GM19238 (cell line): Measurements from ENCODE around the gene LHX3.

ENCODE experiments used
- DNase-seq: peaks from one replicate; pipeline ENCODE4 v3.0.0; 2011; ENCODE audit warnings: low spot score; ENCODE audit not compliant: insufficient read length

The LHX3 gene

GRCh38 chr9:136209232-136209631, 4.3 kb upstream of the LHX3 start:
- DNase-seq = no peak

- no peak for DNase-seq
Observed at GRCh38 chr9:136208675-136209074, 3.7 kb upstream of the LHX3 start.

- DNase-seq = no peak
Observed at GRCh38 chr9:136207616-136208015, 2.7 kb upstream of the LHX3 start.

GRCh38 chr9:136206602-136207275, 1.8 kb upstream of the LHX3 start:
- no peak for DNase-seq

- no peak for DNase-seq
Observed at GRCh38 chr9:136205707-136205992, 722 bp upstream of the LHX3 start.

GRCh38 chr9:136204145-136204805, 653 bp downstream of the LHX3 start:
- no peak for DNase-seq

- DNase-seq = no peak
Observed at GRCh38 chr9:136203408-136204144, 1.4 kb downstream of the LHX3 start.

GRCh38 chr9:136202454-136203407, 2.2 kb downstream of the LHX3 start:
- no peak for DNase-seq

- DNase-seq = no peak
Observed at GRCh38 chr9:136201609-136202453, 3.1 kb downstream of the LHX3 start.

- DNase-seq = no peak
Observed at GRCh38 chr9:136201174-136201573, 3.8 kb downstream of the LHX3 start.

- no peak for DNase-seq
Observed at GRCh38 chr9:136200424-136200823, 4.5 kb downstream of the LHX3 start.

GRCh38 chr9:136199391-136200288, 5.3 kb downstream of the LHX3 start:
- no peak for DNase-seq

GRCh38 chr9:136198605-136199083, 6.3 kb downstream of the LHX3 start:
- DNase-seq = no peak

- no peak for DNase-seq
Observed at GRCh38 chr9:136197930-136198604, 6.9 kb downstream of the LHX3 start.

- DNase-seq = no peak
Observed at GRCh38 chr9:136197084-136197875, 7.6 kb downstream of the LHX3 start.

GRCh38 chr9:136196404-136197083, 8.4 kb downstream of the LHX3 start:
- no peak for DNase-seq

GRCh38 chr9:136194540-136194939, 10.4 kb downstream of the LHX3 start:
- DNase-seq = no peak

- no peak for DNase-seq
Observed at GRCh38 chr9:136193891-136194279, 11.0 kb downstream of the LHX3 start.
